GM19239 (cell line): Measurements from ENCODE around the gene FBXO4.
"Not testable (repeated sequence)": the region's sequence is repeated elsewhere in the genome, so short reads cannot be mapped to it uniquely, and the experiment has no call there.

Experiments
- DNase-seq: peaks from one replicate; pipeline ENCODE4 v3.0.0; 2011; ENCODE audit warnings: low spot score; ENCODE audit not compliant: insufficient read length
- FAIRE-seq: peaks from 2 replicates; lab custom pipeline; 2011; peaks lifted over from hg19 to GRCh38; lab: Jason Lieb, UNC

The FBXO4 gene

GRCh38 chr5:41978676-41979075 is 53.6 kb downstream of the FBXO4 start:
- DNase-seq, result no peak
- no peak for FAIRE-seq

GRCh38 chr5:41980396-41980795 is 55.3 kb downstream of the FBXO4 start:
- FAIRE-seq, result no peak
- DNase-seq, result no peak

GRCh38 chr5:41980870-41981269 is 55.8 kb downstream of the FBXO4 start:
- FAIRE-seq, result no peak

GRCh38 chr5:41982858-41983257 is 57.8 kb downstream of the FBXO4 start:
- not testable (repeated sequence) for DNase-seq, FAIRE-seq

More at GRCh38 chr5:41980870-41981269, 55.8 kb downstream of the FBXO4 start:
- DNase-seq, result no peak

- no peak for FAIRE-seq
- DNase-seq, result no peak
Measured at GRCh38 chr5:41983284-41983683, 58.2 kb downstream of the FBXO4 start.

GRCh38 chr5:41985945-41986695 is 61.0 kb downstream of the FBXO4 start:
- DNase-seq, result no peak
- no peak for FAIRE-seq
